Measurements from ENCODE around the gene SPTBN5.

Gene SPTBN5

DNA sequence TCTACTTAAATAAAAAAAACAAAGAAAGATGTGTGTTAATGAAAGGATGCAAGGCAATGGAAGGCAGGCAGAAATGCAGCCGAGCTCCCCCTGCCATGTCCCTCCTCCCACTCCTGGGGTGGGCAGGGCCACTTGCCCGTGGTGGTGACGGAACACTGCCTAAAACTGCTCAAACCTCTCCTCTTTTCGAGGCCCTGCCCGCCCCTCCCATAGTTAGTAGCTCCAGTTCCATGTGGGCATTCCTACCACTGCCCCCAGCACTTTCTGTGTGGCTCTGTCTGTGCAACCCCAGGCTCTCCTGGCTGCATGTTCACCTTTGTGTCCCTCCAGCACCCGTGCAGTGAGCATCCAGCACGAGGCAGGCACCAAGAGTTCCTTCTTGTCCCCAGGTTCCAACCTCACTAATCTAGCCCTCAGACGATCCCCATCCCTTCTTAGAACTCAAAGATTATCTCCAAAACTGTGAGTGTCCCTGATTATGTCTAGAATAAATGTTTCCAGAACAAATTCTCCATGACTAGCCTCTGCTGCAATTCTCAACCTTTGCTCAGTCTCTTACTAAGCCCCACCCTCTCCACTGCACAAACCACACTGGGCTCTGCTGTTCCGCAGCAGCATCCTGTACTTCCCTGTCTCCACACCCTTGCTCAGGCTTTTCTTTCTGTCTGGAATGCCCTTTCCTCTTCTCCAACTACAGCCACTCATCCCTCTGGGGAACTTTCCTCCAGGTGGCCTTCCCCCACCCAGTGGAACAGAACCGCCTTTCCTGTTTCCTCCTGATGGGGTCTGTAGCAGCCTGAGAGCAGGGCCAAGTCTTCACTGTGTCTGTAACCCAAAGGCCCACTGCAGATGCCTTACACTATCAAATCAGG is 32.6 kb upstream of the SPTBN5 start:
- DNase-seq = peak; percentile 71

GRCh38 chr15:41925086-41925608 is 31.3 kb upstream of the SPTBN5 start:
- no peak for DNase-seq

DNA sequence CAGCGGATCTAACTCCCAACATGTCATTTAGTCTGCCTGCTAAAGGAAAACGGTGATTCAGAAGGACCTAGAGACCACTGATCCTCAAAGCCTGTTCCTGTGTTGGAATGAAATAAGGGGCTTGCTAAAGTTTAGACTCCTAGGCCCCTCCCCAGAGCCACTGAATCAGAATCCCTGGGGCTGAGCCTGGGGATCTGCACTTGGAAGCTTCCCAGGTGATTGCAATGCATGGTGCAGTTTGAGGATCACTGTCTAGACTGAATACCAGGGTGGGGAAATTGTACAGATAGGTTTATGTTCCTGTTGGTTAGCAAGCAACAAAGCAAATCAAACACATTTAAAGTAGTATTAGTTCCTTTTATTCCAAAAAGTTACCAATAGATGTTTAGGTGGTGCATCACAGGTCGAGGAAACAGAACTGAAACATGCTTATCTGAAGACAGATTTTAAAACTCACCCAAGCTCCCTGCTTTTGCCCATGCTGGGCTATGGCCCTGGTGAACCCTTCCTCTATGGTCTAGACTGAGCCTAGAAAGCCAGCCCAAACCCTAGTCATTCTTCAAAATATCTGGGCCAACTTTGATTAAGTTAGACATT is 29.6 kb upstream of the SPTBN5 start:
- DNase-seq = no peak

DNA sequence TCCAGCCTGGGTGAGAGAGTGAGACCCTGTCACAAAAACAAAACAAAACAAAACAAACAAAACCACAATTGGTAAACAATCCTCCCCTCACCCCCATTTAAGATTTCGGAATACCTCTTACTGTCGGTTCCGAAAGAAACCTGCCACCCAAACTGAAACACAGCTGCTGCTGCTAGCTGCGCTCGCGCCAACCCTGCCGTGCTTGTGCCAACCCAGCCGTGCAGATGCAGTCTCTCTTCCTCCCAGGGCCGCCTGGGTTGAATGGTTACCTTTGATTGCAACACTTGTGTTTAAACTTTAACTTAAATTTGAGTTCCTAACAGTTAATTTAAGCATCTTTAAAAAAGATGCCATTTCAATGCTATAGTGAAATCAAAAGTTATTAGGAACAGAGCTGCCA is 28.5 kb upstream of the SPTBN5 start:
- no peak for DNase-seq

DNA sequence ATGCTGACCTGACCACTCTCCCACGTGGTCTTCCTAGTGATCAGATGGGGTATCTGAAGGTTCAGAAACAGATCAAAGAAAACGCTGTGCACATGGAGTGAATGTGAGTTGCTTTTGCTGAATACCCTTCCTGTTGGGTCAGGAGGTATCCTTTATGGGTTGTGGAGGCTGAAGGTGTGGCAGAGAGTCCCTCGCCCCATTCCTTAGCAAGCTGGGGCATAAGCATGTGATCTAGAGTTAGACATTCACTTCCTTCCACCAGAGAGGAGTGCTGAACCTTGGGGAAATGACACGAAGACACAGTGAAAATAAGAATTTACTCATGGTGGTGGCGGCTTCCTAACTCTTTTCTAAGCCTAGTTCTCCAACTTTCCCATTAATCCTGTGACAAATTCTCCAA is 27.8 kb upstream of the SPTBN5 start:
- DNase-seq = no peak

GRCh38 chr15:41921167-41921566 is 27.3 kb upstream of the SPTBN5 start:
- no peak for DNase-seq

DNA sequence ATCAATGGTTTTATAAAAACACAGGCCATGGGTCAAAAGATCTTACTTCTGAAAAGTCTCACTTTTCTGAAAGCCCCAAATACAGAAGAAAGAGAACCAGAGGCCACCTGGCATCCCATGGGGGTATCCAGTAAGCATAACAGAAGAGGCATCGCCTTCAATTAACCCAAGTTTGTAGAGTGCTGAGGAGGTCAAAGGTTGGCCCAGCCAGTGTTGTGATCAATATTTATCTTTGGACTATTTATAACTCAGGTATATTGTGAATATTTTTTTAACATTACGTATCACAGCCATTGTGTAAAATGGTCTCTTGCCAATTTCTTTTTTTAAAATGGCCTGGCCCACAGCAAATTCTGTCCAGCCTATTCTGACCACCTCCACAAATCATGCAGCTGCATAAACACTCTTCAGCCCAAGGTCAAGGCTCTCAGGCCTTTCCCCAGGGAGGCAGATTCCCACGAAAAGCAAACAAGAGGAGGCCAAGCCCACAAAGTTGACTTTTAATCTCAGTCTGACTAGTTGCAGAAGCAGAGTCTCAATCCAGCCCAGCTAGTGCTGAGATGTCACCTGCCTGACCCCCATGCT is 26.2 kb upstream of the SPTBN5 start:
- no peak for DNase-seq

GRCh38 chr15:41919201-41919820 is 25.5 kb upstream of the SPTBN5 start:
- DNase-seq = no peak

DNA sequence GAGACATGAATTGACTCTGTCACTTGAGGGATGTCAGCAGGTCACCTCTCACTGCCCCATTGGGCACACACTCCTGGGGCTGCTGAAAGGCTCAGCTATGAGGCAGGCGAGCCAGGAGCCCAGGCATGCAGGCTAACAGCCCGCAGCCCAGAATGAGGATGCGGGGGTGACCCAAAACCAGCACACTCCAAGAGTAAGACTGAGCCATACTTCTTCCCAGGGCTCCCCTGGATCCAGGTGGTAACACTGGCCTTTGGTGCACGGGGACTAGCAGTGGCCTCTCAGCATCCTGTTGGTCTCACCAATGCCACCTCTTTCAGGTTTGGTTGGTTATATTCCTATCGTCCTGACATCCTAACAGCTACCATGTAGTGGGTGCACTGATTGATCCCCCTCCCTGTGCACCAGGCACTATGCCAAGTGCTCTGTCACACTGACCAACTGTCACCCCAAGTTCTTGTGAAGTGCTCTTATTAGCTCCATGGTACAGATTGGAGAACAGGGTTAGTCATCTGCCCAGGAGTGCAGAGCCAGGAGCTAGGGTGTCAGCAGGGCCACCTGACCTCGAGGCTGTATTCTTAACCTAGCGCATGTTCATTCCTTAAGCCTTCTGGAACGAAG is 24.8 kb upstream of the SPTBN5 start:
- DNase-seq = no peak

DNA sequence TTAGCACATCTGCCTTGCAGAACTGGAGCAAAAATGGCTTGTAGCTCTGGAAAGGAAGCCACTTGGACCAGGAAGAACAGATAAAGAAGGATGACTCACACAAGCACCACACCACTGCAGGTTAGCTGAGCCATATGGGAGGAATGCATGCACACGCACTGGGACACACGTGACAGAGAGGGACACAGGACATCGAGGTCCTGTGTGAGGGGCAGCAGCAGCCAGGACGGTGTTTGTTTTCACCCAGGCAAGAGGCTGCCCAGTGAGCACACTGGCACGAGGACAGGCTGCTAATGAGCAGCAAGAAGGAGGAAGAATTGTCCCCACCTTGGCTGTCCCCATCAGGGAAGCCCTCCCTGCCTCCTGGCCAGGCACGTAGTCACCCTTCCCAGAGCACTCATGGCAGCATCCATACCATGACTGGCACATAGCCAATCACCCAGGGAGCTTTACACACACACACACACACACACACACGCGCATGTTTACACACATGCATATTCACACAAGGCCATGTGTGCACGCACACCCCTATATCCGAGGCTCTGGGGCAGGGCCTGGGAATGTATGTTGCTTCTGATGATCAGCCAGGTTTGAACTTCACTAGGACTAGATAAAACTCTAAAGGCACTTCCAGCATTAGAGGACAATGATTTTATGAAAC is 24.0 kb upstream of the SPTBN5 start:
- DNase-seq = peak; percentile 65

DNA sequence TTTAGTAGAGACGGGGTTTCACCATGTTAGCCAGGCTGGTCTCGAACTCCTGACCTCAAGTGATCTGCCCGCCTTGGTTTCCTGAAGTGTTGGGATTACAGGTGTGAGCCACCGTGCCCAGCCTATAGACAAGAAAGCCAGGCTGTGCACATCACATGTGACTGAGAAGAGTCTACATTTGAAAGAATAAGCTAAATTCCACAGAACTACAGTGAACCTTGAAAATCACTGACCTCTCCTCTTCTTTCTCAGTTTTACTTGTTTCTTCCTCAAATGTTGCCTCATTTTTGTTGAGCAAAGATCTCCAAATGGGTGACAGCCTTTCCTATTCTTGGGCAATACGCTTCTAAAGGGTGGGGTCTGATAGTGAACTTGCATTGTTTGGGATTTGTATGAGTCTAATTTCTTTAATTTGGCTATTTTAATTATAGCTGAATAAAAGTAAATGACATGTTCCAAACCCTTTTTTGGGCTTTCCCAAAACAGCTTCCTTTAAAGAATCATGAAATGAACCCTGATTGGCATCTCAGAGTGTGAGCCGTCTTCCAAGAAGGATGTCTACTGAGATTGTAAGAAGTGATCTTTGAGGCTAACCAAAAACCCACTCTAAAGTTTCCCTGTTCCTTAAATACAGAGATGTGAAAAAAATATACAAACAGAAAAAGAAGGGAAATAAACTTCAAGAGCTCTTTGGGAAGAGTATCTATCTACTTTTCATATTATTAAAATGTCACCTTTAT is 21.6 kb upstream of the SPTBN5 start:
- no peak for DNase-seq

DNA sequence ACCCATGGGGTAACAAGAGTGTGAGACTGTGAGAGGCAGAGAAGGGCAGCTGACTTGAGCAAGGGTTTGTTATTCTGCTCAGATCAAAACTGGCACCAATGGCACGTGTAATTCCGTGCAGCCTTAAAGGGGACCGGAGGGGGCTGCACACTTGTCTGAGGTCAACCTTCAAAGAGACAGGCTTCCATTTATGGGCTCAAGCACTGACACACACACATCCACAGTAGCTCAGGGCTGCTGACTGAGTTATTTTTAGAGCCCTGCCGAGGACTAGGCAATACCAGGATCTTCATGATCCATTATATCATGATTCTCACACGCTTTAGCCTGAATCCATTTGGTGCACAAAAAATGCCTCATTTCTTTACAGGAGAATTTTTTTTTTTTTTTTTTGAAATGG is 20.6 kb upstream of the SPTBN5 start:
- DNase-seq = no peak

- DNase-seq = no peak
Observed at GRCh38 chr15:41913256-41913655, 19.4 kb upstream of the SPTBN5 start.

DNA sequence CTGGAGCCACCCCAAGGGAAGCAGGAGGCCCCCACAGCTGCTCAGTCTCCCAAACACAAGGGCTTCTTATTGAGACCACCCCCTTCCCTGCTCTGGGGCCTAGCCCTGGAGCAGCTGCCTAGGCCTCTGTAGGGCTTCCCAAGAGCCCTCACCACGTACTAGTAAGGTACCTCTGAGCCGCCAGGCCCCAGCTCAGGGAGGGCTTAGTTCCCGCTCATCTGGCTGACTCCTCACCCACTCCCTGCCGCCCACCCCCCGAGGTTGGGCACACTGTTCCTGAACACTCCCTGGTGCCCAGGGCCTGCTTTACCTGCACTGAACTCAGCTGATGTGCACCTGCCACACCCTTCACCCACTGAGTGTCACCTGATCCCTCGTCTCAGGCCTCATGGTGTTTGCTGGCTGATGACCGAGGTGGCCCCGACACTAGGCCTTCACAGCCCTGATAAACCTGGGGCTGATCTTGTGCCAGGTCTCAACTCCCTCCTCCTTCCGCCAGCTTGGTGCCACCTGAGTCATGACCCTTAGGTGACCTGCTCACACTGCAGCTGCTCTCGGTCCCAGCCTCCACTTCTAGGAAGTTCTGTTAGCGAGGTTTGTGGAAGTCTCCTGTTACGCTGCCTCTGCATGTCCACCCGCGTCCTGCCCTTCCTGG is 18.0 kb upstream of the SPTBN5 start:
- DNase-seq = no peak

- DNase-seq = no peak
Observed at GRCh38 chr15:41908736-41909461, 15.0 kb upstream of the SPTBN5 start.

- no peak for DNase-seq
Observed at GRCh38 chr15:41907141-41907540, 13.3 kb upstream of the SPTBN5 start.

DNA sequence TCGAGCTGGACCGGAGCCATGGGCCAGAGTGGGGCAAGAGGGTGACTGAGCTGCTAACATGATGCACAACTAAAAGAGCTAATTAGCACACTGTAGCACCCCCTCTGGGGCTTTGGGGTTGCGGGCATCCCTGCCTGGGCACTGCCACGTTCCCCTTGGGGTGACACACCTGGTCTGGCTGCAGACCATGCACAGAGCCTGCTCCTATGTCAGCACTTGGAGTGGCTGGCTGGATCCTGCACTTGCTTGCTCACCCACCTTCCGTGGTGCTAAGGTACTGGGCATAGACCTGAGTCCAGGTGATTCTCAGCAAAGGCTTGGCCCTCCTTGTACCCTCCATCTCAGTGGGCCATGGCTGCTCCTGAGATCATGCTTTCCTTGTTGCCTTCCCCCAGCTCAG is 12.8 kb upstream of the SPTBN5 start:
- no peak for DNase-seq

GRCh38 chr15:41905036-41905793 is 11.4 kb upstream of the SPTBN5 start:
- no peak for DNase-seq

DNA sequence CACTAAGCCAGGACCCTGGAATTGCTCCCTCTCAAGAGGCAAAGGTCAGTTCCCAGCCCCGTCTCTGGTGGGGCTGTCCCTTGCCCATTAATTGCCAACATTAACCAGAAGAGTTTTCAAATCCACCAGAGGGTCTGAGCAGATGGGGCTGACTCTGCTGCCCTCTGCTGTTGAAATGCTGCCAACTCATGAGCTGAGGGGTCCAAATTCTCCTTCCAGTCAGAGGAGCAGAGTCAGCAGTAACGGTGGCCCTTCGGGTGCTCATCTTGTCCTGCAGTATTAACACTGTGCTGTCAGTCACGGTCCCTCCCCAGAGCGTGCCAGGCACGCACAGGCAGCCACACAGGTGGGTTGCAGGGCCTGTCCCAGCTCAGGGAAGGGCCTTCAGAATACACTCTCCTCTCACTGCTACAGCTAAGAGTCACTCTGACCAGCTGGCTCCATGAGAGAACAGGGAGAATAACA is 10.7 kb upstream of the SPTBN5 start:
- peak; percentile 86 for DNase-seq

DNA sequence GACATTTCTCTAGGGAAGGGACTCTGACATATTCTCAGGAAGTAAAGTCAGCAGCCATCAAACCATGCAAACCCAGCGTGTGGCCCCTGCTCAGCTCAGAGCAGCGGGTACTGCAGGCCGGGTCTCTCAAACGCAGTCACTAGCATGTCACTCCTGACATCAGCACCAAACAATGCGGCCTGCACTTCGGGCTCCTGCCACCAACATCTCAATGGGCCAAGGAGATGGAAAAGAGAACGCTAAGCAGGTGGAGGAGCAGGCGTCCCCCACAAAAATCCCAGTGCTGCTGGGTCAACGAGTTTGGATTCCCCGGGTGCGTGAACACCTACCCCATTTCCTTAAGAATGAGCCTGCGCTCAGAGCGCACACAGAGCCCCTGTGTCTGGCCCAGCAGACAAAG is 9.9 kb upstream of the SPTBN5 start:
- peak; percentile 66 for DNase-seq

All from islet precursor cell (in vitro differentiated cells).